ENCODE results near the gene PTGDR. TPM values are rescaled to one million over a fixed set of nuclear protein-coding genes. Genes with fewer than 3 reads are reported as not detected.
A peak's percentile ranks its signal among the peaks of the same experiment; 100 is the strongest.

PTGDR gene
- total RNA-seq, 1 donor: 3.8 TPM

GRCh38 chr14:52313903-52314594 is 46.6 kb downstream of the PTGDR start, which contains the start of gene PTGER2:
PTGER2 (plus strand) TSS chr14:52314312; CDS start chr14:52314549, 237 bp downstream.
- Histone ChIP-seq H3K27me3 (ENCODE audit: insufficient read depth, low read length) (no peaks in the 10 kb centered on the region), H3K4me1 (ENCODE audit: insufficient read depth, low read length) (peaks cover 90% of the 10 kb centered on the region)

DNA sequence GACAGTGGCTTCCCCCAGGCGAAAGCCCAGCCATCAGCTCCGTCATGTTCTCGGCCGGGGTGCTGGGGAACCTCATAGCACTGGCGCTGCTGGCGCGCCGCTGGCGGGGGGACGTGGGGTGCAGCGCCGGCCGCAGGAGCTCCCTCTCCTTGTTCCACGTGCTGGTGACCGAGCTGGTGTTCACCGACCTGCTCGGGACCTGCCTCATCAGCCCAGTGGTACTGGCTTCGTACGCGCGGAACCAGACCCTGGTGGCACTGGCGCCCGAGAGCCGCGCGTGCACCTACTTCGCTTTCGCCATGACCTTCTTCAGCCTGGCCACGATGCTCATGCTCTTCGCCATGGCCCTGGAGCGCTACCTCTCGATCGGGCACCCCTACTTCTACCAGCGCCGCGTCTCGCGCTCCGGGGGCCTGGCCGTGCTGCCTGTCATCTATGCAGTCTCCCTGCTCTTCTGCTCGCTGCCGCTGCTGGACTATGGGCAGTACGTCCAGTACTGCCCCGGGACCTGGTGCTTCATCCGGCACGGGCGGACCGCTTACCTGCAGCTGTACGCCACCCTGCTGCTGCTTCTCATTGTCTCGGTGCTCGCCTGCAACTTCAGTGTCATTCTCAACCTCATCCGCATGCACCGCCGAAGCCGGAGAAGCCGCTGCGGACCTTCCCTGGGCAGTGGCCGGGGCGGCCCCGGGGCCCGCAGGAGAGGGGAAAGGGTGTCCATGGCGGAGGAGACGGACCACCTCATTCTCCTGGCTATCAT is 47.3 kb downstream of the PTGDR start:
- Histone ChIP-seq H3K27me3 (ENCODE audit: insufficient read depth, low read length) (no peaks in the 10 kb centered on the region), H3K4me1 (ENCODE audit: insufficient read depth, low read length) (peaks cover 82% of the 10 kb centered on the region), H3K4me3 (ENCODE audit: low read length) (peak overlapping the region; percentile 79), H3K9me3 (ENCODE audit: low read depth, low read length) (no peaks in the 10 kb centered on the region)

More at GRCh38 chr14:52313903-52314594, 46.6 kb downstream of the PTGDR start, which contains the start of gene PTGER2:
- Histone ChIP-seq H3K9me3 (ENCODE audit: low read depth, low read length) (no peaks in the 10 kb centered on the region), H3K4me3 (ENCODE audit: low read length) (peak within 1 kb of the TSS; percentile 79)

DNA sequence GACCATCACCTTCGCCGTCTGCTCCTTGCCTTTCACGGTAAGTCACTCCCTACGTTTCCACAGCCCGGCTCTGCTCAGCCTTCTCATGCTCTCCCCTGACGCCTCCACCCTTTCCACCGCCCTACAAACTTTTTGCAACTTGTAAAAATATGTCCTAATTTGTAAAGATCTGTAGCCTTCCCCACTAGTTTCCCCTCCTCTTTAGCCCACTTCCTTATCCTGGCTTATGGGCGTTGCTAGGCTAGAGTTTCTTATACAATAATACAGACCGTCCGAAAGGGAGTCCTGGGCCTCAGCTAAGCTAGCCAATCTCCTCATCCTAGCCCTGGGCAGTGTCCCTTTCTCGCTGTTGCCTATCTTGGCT is 47.8 kb downstream of the PTGDR start:
- Histone ChIP-seq H3K9me3 (ENCODE audit: low read depth, low read length) (no peaks in the 10 kb centered on the region), H3K4me1 (ENCODE audit: insufficient read depth, low read length) (peaks cover 77% of the 10 kb centered on the region), H3K27me3 (ENCODE audit: insufficient read depth, low read length) (no peaks in the 10 kb centered on the region), H3K4me3 (ENCODE audit: low read length) (peak overlapping the region; percentile 79)

GRCh38 chr14:52318062-52318461 is 50.6 kb downstream of the PTGDR start:
- Histone ChIP-seq H3K4me3 (ENCODE audit: low read length) (peak overlapping the region; percentile 22), H3K27me3 (ENCODE audit: insufficient read depth, low read length) (no peaks in the 10 kb centered on the region), H3K4me1 (ENCODE audit: insufficient read depth, low read length) (peaks cover 50% of the 10 kb centered on the region), H3K9me3 (ENCODE audit: low read depth, low read length) (no peaks in the 10 kb centered on the region)

DNA sequence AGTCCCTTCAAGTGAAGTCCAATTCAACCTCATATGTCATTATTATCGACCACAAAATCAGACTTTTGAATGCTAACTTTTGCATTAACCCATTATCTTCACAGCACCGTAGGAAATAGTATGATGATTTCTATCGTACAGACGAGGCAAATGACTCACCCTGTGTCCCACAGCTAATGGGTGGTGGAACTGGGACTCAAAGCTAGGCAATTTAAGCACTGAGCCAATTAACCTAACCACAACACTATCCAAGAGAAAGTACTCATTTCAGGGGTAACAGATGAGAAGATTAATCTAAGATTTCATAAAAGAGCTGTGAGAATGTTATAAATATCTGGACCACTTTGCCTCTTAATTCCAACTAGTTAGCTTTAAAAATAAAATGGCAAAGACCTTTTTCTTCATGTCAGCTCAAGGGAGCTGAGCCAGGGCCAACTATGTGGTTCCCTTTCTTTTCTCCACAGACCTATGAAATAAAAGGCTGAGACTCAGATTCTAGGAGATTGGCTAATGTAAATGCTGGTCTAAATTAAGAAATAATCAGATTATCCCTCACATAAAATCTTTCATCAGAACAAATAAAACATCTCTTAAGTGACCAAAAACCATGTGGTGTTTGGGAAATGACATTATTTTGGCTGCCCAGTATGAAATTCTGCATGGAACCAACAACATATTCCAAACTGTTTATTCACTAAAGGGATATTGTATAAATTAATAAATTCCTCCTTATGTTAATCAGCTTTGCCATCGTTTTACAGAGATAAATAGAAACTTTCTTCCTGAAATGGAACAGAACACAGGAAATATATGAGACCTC is 51.5 kb downstream of the PTGDR start:
- Histone ChIP-seq H3K9me3 (ENCODE audit: low read depth, low read length) (no peaks in the 10 kb centered on the region), H3K4me1 (ENCODE audit: insufficient read depth, low read length) (peaks cover 49% of the 10 kb centered on the region), H3K4me3 (ENCODE audit: low read length) (no peak overlapping the region), H3K27me3 (ENCODE audit: insufficient read depth, low read length) (no peaks in the 10 kb centered on the region)

DNA sequence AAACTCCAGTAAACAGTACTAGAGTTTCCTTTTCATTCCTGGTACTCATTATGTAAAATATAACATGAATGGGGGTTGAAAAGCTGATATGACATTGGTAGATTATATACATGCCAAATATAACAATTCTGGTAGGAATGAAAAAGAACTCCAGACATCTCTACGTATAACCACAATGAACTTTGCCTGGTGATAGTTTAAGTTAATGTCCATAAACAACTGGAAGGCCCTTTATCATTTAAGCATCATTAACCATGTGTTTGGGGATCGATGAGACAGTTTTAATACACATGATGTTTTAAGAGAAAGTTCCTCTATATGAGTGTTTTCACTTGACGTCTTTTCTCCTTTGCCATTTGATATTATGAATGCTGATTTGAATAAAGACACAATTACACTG is 52.4 kb downstream of the PTGDR start:
- H3K4me3 ChIP-seq (ENCODE audit: low read length): no peak overlapping the region
- no peaks in the 10 kb centered on the region for H3K27me3 ChIP-seq (ENCODE audit: insufficient read depth, low read length)
- H3K4me1 ChIP-seq (ENCODE audit: insufficient read depth, low read length): peaks cover 55% of the 10 kb centered on the region
- no peaks in the 10 kb centered on the region for H3K9me3 ChIP-seq (ENCODE audit: low read depth, low read length)

DNA sequence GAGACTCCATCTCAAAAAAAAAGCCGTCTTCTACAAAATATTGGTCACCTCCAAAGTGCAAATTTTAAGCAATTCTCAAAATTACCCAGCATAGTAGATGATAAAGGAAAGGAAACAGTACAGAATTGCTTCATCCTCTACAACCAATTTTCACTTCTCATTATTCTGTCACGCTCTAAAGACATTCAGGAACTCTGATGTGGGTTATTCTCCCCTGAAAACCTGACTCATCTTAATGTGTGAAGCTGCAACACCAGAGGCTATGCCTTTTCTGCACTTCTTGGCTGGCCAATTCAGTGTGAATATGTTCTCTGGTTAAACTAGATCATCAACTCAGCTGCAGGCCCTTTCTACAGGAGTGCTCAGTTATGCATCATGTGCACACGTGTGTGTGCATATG is 57.6 kb downstream of the PTGDR start:
- no peaks in the 10 kb centered on the region for H3K27me3 ChIP-seq (ENCODE audit: insufficient read depth, low read length)
- H3K4me1 ChIP-seq (ENCODE audit: insufficient read depth, low read length): peaks cover 49% of the 10 kb centered on the region
- no peak overlapping the region for H3K4me3 ChIP-seq (ENCODE audit: low read length)
- no peaks in the 10 kb centered on the region for H3K9me3 ChIP-seq (ENCODE audit: low read depth, low read length)

DNA sequence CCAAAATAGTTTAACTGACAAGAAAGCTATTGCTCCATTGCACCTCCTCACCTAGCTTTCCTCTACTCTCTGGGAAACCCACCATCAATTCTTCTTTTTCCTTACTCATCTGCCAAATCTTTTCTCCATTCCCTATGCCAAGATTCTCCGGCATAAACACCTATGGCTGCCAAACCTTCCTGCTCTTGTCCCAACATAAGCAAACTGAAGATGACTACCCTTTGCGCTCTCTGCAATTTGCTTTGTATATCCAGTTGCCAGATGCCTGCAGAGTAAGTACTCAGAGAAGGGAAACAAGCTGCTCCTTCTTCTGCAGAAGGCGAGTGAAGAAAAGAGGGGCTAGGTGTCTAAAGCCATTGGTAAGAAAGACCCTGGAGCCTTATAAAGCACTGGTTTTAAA is 58.1 kb downstream of the PTGDR start:
- Histone ChIP-seq H3K9me3 (ENCODE audit: low read depth, low read length) (no peaks in the 10 kb centered on the region), H3K4me1 (ENCODE audit: insufficient read depth, low read length) (peaks cover 49% of the 10 kb centered on the region), H3K4me3 (ENCODE audit: low read length) (no peak overlapping the region), H3K27me3 (ENCODE audit: insufficient read depth, low read length) (no peaks in the 10 kb centered on the region)

Other genes starting within 250 kb of the PTGDR start
- 0.31 TPM for gene NID2, start 198.6 kb upstream of the PTGDR start, total RNA-seq
- 46.7 TPM for gene PTGER2, start 46.6 kb downstream of the PTGDR start, total RNA-seq